Stomach (tissue), 19 donors: ENCODE results near the gene PRR32. TPM values are rescaled to one million over a fixed set of nuclear protein-coding genes. Genes with fewer than 3 reads are reported as not detected.
"Not testable (repeated sequence)": the region's sequence is repeated elsewhere in the genome, so short reads cannot be mapped to it uniquely, and the experiment has no call there.

Experiments used
- DNase-seq, 2 donors: peaks; one replicate each; pipeline versions ENCODE4 v3.0.0 to v3.0.0-alpha.2; 2013 to 2019
- H3K27ac ChIP-seq, 5 donors: fragments of 200-600 bp in 4 of 5; sonication (generic) in 4 of 5; one replicate each; pipeline ENCODE4 v1.5.1; 2013 to 2019; ENCODE audit warnings: mild to moderate bottlenecking in 1 of 5, moderate library complexity in 1 of 5
- H3K27me3 ChIP-seq, 3 donors: fragments of 200-600 bp; sonication (generic); one replicate each; pipeline ENCODE4 v1.5.1; 2017 to 2019; ENCODE audit warnings: mixed run types in 1 of 3
- H3K36me3 ChIP-seq, 4 donors: fragments of 200-600 bp; sonication (generic); 1 replicate in 3 of 4; 2 replicates in 1 of 4; pipeline ENCODE4 v1.5.1; 2016 to 2019
- H3K4me1 ChIP-seq, 4 donors: fragments of 200-600 bp; sonication (generic); one replicate each; pipeline ENCODE4 v1.5.1; 2016 to 2019
- H3K4me3 ChIP-seq, 4 donors: fragments of 200-600 bp; sonication (generic) in 3 of 4; one replicate each; pipeline ENCODE4 v1.5.1; 2016 to 2019; ENCODE audit warnings: mild to moderate bottlenecking in 1 of 4
- H3K9me3 ChIP-seq, 4 donors: fragments of 200-600 bp; sonication (generic); one replicate each; pipeline ENCODE4 v1.5.1; 2016 to 2019
- EP300 ChIP-seq: sonication (generic); formaldehyde crosslinking; IDR thresholded peaks from one replicate; pipeline ENCODE4 v1.6.1; 2017; ENCODE audit warnings: antibody characterized with exemption
- POLR2A ChIP-seq, 4 donors: fragments of 450-650 bp; IDR thresholded peaks; one replicate each; pipeline ENCODE4 v1.6.1; 2016; ENCODE audit warnings: antibody characterized with exemption in 4 of 4, control low read depth in 2 of 4, mild to moderate bottlenecking in 1 of 4, moderate library complexity in 1 of 4
- POLR2AphosphoS5 ChIP-seq, 3 donors: sonication (generic); formaldehyde crosslinking; IDR thresholded peaks; one replicate each; pipeline ENCODE4 v1.6.1; 2016; ENCODE audit warnings: antibody characterized with exemption in 3 of 3
- whole genome bisulfite sequencing, 5 donors: extraction: QIAGEN DNeasy Blood & Tissue Kit in 3 of 5; methylation state at CpG; one replicate each; pipeline versions ENCODE4 v1.1.5 to v1.1.7; 2013 to 2018; 5-methylcytosine and 5-hydroxymethylcytosine counted together
- intact Hi-C: fragments of 100-400 bp; cut with DNase I; formaldehyde crosslinking; loops from one replicate; pipeline ENCODE4 v1.15.1; 2023; ENCODE audit warnings: low total_unique reads
- long read RNA-seq, 10 donors: transcript quantifications; one replicate each; lab custom pipeline, GENCODE V29; 2026
- polyA plus RNA-seq, 3 donors: library from polyadenylated mRNA; stranded (reverse); fragments of 200-250 nt; gene quantifications; one replicate each; pipeline ENCODE4 v1.2.3, GENCODE V29; 2013
- total RNA-seq, 5 donors: library from RNA; depleted of rRNA; stranded (reverse); fragments of >200 nt; gene quantifications; one replicate each; pipeline versions ENCODE4 v1.1.0 to v1.2.3, GENCODE V29; 2014 to 2016
- TF ChIP-seq, protein P1 (sequence below), 7 experiments: fragments of 450-650 bp in 4 of 7; fragments of 200-600 bp in 3 of 7; sonication (generic) in 3 of 7; IDR thresholded peaks; one replicate each; pipeline ENCODE4 v1.5.1; 2016 to 2019; ENCODE audit warnings: antibody characterized with exemption in 7 of 7, control low read depth in 2 of 7, mild to moderate bottlenecking in 1 of 7
- donor health status: healthy with polysubstance abuse.
- donor health status: Bipolar disorder and iron deficiency.
- donor health status: healthy.

PRR32 gene
- total RNA-seq, result not detected
- not detected for polyA plus RNA-seq
- long read RNA-seq, donor 1, result 0 reads
- long read RNA-seq, donor 2, result 0 reads
- long read RNA-seq, donor 3, result 0 reads
- long read RNA-seq, donor 4, result 0 reads
- long read RNA-seq, donor 5, result 0 reads
- long read RNA-seq, donor 6, result 0 reads
- long read RNA-seq, donor 7, result 0 reads
- long read RNA-seq, donor 8, result 0 reads
- long read RNA-seq, donor 9, result 0 reads
- long read RNA-seq, donor 10, result 0 reads

- intact Hi-C loops, result no loop called here
- TF ChIP-seq EP300, result no peak
- TF ChIP-seq POLR2AphosphoS5 (IDR thresholded peaks at IDR 0.05), result no peak
- TF ChIP-seq, protein P1, sequence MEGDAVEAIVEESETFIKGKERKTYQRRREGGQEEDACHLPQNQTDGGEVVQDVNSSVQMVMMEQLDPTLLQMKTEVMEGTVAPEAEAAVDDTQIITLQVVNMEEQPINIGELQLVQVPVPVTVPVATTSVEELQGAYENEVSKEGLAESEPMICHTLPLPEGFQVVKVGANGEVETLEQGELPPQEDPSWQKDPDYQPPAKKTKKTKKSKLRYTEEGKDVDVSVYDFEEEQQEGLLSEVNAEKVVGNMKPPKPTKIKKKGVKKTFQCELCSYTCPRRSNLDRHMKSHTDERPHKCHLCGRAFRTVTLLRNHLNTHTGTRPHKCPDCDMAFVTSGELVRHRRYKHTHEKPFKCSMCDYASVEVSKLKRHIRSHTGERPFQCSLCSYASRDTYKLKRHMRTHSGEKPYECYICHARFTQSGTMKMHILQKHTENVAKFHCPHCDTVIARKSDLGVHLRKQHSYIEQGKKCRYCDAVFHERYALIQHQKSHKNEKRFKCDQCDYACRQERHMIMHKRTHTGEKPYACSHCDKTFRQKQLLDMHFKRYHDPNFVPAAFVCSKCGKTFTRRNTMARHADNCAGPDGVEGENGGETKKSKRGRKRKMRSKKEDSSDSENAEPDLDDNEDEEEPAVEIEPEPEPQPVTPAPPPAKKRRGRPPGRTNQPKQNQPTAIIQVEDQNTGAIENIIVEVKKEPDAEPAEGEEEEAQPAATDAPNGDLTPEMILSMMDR (IDR thresholded peaks at IDR 0.05), result no peak
- no peak for TF ChIP-seq POLR2A (IDR thresholded peaks at IDR 0.05)
These were observed at the start of gene PRR32 for GRCh38 chrX:126819429-126819828. Gene PRR32 (plus strand): TSS chrX:126819729. CDS start chrX:126819844, 115 bp downstream.

GRCh38 chrX:126770179-126770578 lies 49.4 kb upstream of the PRR32 start:
- intact Hi-C loops, result no loop called here
- Histone ChIP-seq H3K4me3 (no peak overlapping the region), H3K36me3 (no peaks in the 10 kb centered on the region), H3K9me3 (no peaks in the 10 kb centered on the region), H3K27ac (no peak overlapping the region), H3K4me1 (no peaks in the 10 kb centered on the region), H3K27me3 (no peaks in the 10 kb centered on the region)
- WGBS, 5 donors, result 7 to 18% (median 10%) methylated on average over 5 of the region's 5 CpGs
- TF ChIP-seq EP300, result no peak
- TF ChIP-seq, protein P1 (IDR thresholded peaks at IDR 0.05), result peak in 3 of 7 experiments; percentile 8 to 31 (median 23)
- peak in 1 of 2 donors; percentile 39 for DNase-seq

More at GRCh38 chrX:126819429-126819828, at the start of gene PRR32:
- DNase-seq, result no peak
- Histone ChIP-seq H3K9me3 (no peaks in the 10 kb centered on the region), H3K4me3 (no peak within 1 kb of the TSS), H3K36me3 (no peaks in the 10 kb centered on the region), H3K4me1 (no peaks in the 10 kb centered on the region), H3K27ac (no peak within 1 kb of the TSS), H3K27me3 (no peaks in the 10 kb centered on the region)

DNA sequence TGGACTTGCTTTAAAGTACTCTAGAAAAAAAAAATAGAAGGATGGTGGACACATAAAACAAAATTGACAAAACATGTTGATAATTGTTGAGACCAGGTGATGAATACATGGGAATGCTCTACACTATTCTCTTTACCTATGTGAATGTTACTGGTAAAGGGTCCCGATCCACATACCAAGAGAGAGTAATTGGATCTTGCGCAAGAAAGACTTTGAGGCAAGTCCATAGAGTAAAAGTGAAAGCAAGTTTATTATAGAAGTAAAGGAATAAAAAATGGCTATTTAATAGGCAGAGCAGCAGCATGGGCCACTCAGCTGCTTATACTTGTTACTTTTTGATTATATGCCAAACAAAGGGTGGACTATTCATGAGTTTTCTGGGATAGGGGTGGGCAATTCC lies 34.0 kb upstream of the PRR32 start:
- Histone ChIP-seq H3K27me3 (no peaks in the 10 kb centered on the region), H3K27ac (no peak overlapping the region), H3K4me3 (no peak overlapping the region), H3K9me3 (no peaks in the 10 kb centered on the region), H3K4me1 (no peaks in the 10 kb centered on the region), H3K36me3 (no peaks in the 10 kb centered on the region)
- 89 to 99% (median 92%) methylated on average over 2 of the region's 2 CpGs for WGBS, 5 donors
- TF ChIP-seq POLR2AphosphoS5 (IDR thresholded peaks at IDR 0.05) (no peak), POLR2A (IDR thresholded peaks at IDR 0.05) (no peak), EP300 (no peak)
- TF ChIP-seq, protein P1 (IDR thresholded peaks at IDR 0.05), result no peak
- intact Hi-C loops, result no loop called here
- DNase-seq, result no peak

DNA sequence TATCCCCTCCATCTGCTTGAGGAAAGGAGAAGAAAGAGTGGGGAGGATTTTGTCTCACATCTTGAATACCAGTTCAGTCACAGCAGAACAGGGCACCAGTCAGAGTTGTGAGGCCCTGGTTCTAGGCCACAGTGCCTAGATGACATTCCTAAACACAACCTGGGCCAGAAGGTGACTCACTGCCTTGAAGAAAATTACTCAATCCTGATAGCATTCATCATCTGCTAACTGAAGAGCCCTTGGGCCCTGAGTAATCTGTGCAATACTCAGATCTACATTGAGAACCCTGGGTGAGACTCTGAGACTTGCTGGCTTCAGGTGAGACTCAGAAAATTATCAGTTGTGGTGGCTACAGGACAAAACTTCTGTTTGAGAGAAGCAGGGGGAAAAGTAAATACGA lies 20.5 kb upstream of the PRR32 start:
- WGBS, 5 donors, result 42 to 86% (median 71%) methylated on average over 1 of the region's 1 CpG
- H3K27ac ChIP-seq, result no peak overlapping the region
- no peak for TF ChIP-seq EP300
- no peak for TF ChIP-seq POLR2A (IDR thresholded peaks at IDR 0.05)
- TF ChIP-seq, protein P1 (IDR thresholded peaks at IDR 0.05), result no peak
- no peak for DNase-seq
- H3K27me3 ChIP-seq, result no peaks in the 10 kb centered on the region
- intact Hi-C loops, result no loop called here
- H3K4me3 ChIP-seq, result no peak overlapping the region
- no peaks in the 10 kb centered on the region for H3K9me3 ChIP-seq
- no peaks in the 10 kb centered on the region for H3K36me3 ChIP-seq
- no peaks in the 10 kb centered on the region for H3K4me1 ChIP-seq

DNA sequence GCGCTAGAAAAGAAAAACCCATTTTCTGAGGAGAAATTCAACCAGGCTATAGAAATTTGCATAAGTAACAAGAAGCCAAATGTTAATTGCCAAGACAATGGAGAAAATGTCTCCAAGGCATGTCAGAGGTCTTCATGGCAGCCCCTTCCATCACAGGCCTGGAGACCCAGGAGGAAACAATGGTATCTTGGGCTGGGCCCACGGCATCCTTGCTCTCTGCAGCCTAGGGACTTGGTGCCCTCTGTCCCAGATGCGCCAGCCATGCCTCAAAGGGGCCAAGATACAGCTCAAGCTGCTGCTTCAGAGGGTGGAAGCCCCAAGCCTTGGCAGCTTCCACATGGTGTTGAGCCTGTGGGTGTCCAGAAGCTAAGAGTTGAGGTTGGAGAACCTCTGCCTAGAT lies 12.7 kb upstream of the PRR32 start:
- intact Hi-C loops, H3K36me3 ChIP-seq, H3K4me1 ChIP-seq, H3K27me3 ChIP-seq, DNase-seq, H3K4me3 ChIP-seq, H3K27ac ChIP-seq: not testable (repeated sequence)
- 37 to 77% (median 72%) methylated on average over 3 of the region's 3 CpGs for WGBS, 5 donors
- peaks cover 0 to 15% (median 5%) of the 10 kb centered on the region in 4 donors for H3K9me3 ChIP-seq
